Panc1 (cell line): ENCODE measurements around the gene TSPYL4. TPM values are rescaled to one million over a fixed set of nuclear protein-coding genes. Genes with fewer than 3 reads are reported as not detected.

Source experiments
- ATAC-seq: fragments of 200-7000 bp; cut with Tn5 transposase; 2 replicates; pipeline ENCODE4 v1.9.1; 2020; ENCODE audit warnings: mild to moderate bottlenecking, moderate library complexity
- BruUV-seq: library from RNA; stranded (reverse); fragments of 400-500 nt; replicated peaks from 2 replicates; lab custom pipeline; 2021; lab: Mats Ljungman, UMichigan
- CTCF ChIA-PET: fragments of 300-600 bp; sonication (Branson Sonifier 250); formaldehyde crosslinking; loops from one replicate; lab custom pipeline; 2022; ENCODE audit warnings: antibody characterized with exemption; lab: Charles Lee
- POLR2A ChIA-PET: fragments of 300-600 bp; sonication (Branson Sonifier 250); formaldehyde crosslinking; loops from one replicate; lab custom pipeline; 2022; ENCODE audit warnings: antibody characterized with exemption; lab: Charles Lee
- DNase-seq: peaks from one replicate; pipeline ENCODE4 v3.0.0-alpha.2; 2010; ENCODE audit warnings: low read depth, low spot score
- H3K27ac ChIP-seq: 2 replicates; pipeline ENCODE4 v1.5.1; 2011; ENCODE audit warnings: mild to moderate bottlenecking, low read length, inconsistent platforms
- H3K27me3 ChIP-seq: fragments of 200-500 bp; sonication (Bioruptor generic); 2 replicates; pipeline ENCODE4 v1.6.0; 2014; ENCODE audit warnings: low read length, inconsistent platforms; ENCODE audit not compliant: control insufficient read depth, insufficient read depth
- H3K36me3 ChIP-seq: fragments of 200-500 bp; sonication (Bioruptor generic); 2 replicates; pipeline ENCODE4 v1.5.1; 2014; ENCODE audit warnings: inconsistent platforms, mild to moderate bottlenecking, low read length, moderate library complexity; ENCODE audit not compliant: control insufficient read depth, insufficient read depth
- H3K4me1 ChIP-seq: 2 replicates; pipeline ENCODE4 v1.5.1; 2011; ENCODE audit warnings: inconsistent platforms, mild to moderate bottlenecking, low read length, moderate library complexity; ENCODE audit not compliant: control insufficient read depth, insufficient read depth
- H3K4me3 ChIP-seq, 2 experiments: 2 replicates each; pipeline ENCODE4 v1.5.1; 2011 to 2012; ENCODE audit warnings: low read depth in 2 of 2, low read length in 2 of 2, mild to moderate bottlenecking in 2 of 2, inconsistent platforms in 1 of 2, moderate library complexity in 1 of 2
- H3K9me3 ChIP-seq: fragments of 200-500 bp; sonication (Bioruptor generic); 2 replicates; pipeline ENCODE4 v1.5.1; 2014; ENCODE audit warnings: low read depth, mild to moderate bottlenecking, inconsistent platforms, low read length, moderate library complexity; ENCODE audit not compliant: control insufficient read depth, insufficient read depth
- CTCF ChIP-seq: fragments of 450-650 bp; IDR thresholded peaks from 2 replicates; pipeline ENCODE4 v1.5.1; 2017; ENCODE audit warnings: mild to moderate bottlenecking
- POLR2AphosphoS5 ChIP-seq: IDR thresholded peaks from 2 replicates; pipeline ENCODE4 v1.6.1; 2012; ENCODE audit warnings: mild to moderate bottlenecking, low read depth, low read length, moderate library complexity
- REST ChIP-seq, 2 experiments: IDR thresholded peaks; 2 replicates each; pipeline ENCODE4 v1.6.1; 2011 to 2012; ENCODE audit warnings: low read depth in 2 of 2, control low read depth in 1 of 2, low read length in 1 of 2, mild to moderate bottlenecking in 1 of 2, moderate library complexity in 1 of 2; ENCODE audit not compliant: insufficient read depth in 1 of 2
- SIN3A ChIP-seq: IDR thresholded peaks from 2 replicates; pipeline ENCODE4 v1.6.1; 2012; ENCODE audit warnings: low read depth, mild to moderate bottlenecking, low read length, moderate library complexity, borderline replicate concordance; ENCODE audit not compliant: insufficient read depth
- TCF7L2 ChIP-seq: IDR thresholded peaks from 2 replicates; pipeline ENCODE4 v1.6.1; 2011; ENCODE audit warnings: mild to moderate bottlenecking, low read depth, low read length, inconsistent platforms
- in situ Hi-C: cut with HindIII; loops from 2 replicates; pipeline ENCODE4 v1.10.0; 2016; ENCODE audit warnings: low sequenced_read_pairs, low pct_unique_long_range_greater_than_20kb
- intact Hi-C: fragments of 100-400 bp; cut with micrococcal nuclease; formaldehyde crosslinking; loops from one replicate; pipeline ENCODE4 v1.10.0; 2022; ENCODE audit not compliant: unreplicated experiment
- total RNA-seq: library from RNA; stranded (reverse); gene quantifications from one replicate; pipeline ENCODE4 v1.2.1, GENCODE V29; 2021; ENCODE audit not compliant: unreplicated experiment

The TSPYL4 gene
- total RNA-seq, 1 experiment from 2014 or later, result 7.6 TPM

- TF ChIP-seq SIN3A, result no peak
- TF ChIP-seq POLR2AphosphoS5, result no peak
- TF ChIP-seq CTCF, result no peak
- no peak for TF ChIP-seq REST (IDR thresholded peaks at IDR 0.05; ENCODE audit: insufficient read depth in 1 of 2, low read depth in 2 of 2, low read length in 1 of 2)
- no peak for TF ChIP-seq TCF7L2
- H3K4me1 ChIP-seq, result peaks cover 10% of the 10 kb centered on the region
- H3K36me3 ChIP-seq, result no peaks in the 10 kb centered on the region; the same call in 1 of the 2 replicates
- ATAC-seq, result no peak
- POLR2A ChIA-PET, result interaction anchor here (0.6 kb wide), 1 partner anchor 74 kb away, joined by 3 read pairs; no protein-coding TSS in a partner anchor
- in situ Hi-C loops (no loop called here), intact Hi-C loops (no loop called here)
- H3K4me3 ChIP-seq, result no peak overlapping the region
- no TSS peak for BruUV-seq
- no peak overlapping the region for H3K27ac ChIP-seq
- no peak for DNase-seq
- CTCF ChIA-PET, result interaction anchor here (1.0 kb wide), 1 partner anchor 12 kb away, joined by 3 read pairs; no protein-coding TSS in a partner anchor
- H3K9me3 ChIP-seq, result no peaks in the 10 kb centered on the region
- H3K27me3 ChIP-seq, result no peaks in the 10 kb centered on the region
These were observed 4.6 kb upstream of the TSPYL4 start for GRCh38 chr6:116258520-116258919.

- intact Hi-C loops, result no loop called here
- BruUV-seq, result no TSS peak
- H3K36me3 ChIP-seq, result no peaks in the 10 kb centered on the region; the same call in 1 of the 2 replicates
- CTCF ChIA-PET, result no interaction called here
- POLR2A ChIA-PET, result no interaction called here
- H3K4me1 ChIP-seq, result peaks cover 23% of the 10 kb centered on the region
- H3K27me3 ChIP-seq, result no peaks in the 10 kb centered on the region
- no peaks in the 10 kb centered on the region for H3K9me3 ChIP-seq
- no peak overlapping the region for H3K27ac ChIP-seq
- in situ Hi-C loops, result no loop called here
- no peak for TF ChIP-seq SIN3A
- TF ChIP-seq TCF7L2, result no peak
- no peak for TF ChIP-seq CTCF
- TF ChIP-seq REST (IDR thresholded peaks at IDR 0.05; ENCODE audit: insufficient read depth in 1 of 2, low read depth in 2 of 2, low read length in 1 of 2), result no peak
- TF ChIP-seq POLR2AphosphoS5, result no peak
- ATAC-seq (no peak), DNase-seq (no peak)
- H3K4me3 ChIP-seq, result no peak overlapping the region
These were observed 2.8 kb upstream of the TSPYL4 start for GRCh38 chr6:116256694-116257093.
